H7 (cell line): ENCODE measurements around the gene SYCN. TPM values are rescaled to one million over a fixed set of nuclear protein-coding genes. Genes with fewer than 3 reads are reported as not detected.
A peak's percentile ranks its signal among the peaks of the same experiment; 100 is the strongest.

Source experiments
- DNase-seq: peaks from one replicate; pipeline ENCODE4 v3.0.0; 2012
- H3K27me3 ChIP-seq: 2 replicates; pipeline ENCODE4 v1.6.0; 2011; ENCODE audit warnings: mild to moderate bottlenecking, low read length; ENCODE audit not compliant: control insufficient read depth, insufficient read depth
- H3K36me3 ChIP-seq: replicated peaks from 2 replicates; pipeline ENCODE4 v1.5.1; 2011; ENCODE audit warnings: low read length; ENCODE audit not compliant: control insufficient read depth, insufficient read depth
- H3K4me3 ChIP-seq: 2 replicates; pipeline ENCODE4 v1.5.1; 2011; ENCODE audit warnings: low read depth, mild to moderate bottlenecking, control low read depth, low read length, moderate library complexity; ENCODE audit not compliant: insufficient read depth
- total RNA-seq: library from RNA; depleted of rRNA; stranded (reverse); fragments of >200 nt; shearing (Covaris generic); gene quantifications from 2 replicates; pipeline ENCODE4 v1.2.3, GENCODE V29; 2014

SYCN gene
- total RNA-seq, 1 experiment from 2014 or later, result not detected

GRCh38 chr19:39208175-39208795, 4.2 kb upstream of the SYCN start:
- Histone ChIP-seq H3K27me3 (no peaks in the 10 kb centered on the region; the same call in 1 of the 2 replicates), H3K4me3 (no peak overlapping the region), H3K36me3 (no peaks in the 10 kb centered on the region)
- DNase-seq, result no peak

DNA sequence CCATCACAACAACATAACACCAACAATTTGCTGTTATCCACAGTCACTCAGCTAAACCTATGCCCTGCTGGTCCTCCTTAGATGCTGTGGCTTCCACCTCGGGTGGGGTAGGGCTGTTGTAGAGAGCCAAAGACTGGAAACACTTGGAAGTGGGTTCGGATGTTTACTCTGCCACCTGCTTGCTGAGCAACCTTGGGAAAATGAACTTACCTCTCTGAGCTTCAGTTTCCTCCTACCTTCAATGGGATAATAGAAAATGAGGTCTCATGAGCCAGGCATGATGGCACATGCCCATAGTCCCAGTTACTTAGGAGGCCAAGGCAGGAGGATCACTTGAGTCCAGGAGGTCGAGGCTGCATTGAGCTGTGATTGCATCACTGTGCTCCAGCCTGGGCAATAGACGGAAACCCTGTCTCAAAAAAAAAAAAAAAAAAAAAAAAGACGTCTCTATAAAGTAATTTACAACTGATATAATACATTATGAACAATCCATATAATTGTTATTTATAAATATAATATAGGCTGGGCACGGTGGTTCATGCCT, 3.3 kb upstream of the SYCN start:
- H3K27me3 ChIP-seq, result no peaks in the 10 kb centered on the region; the same call in 1 of the 2 replicates
- DNase-seq, result no peak
- H3K36me3 ChIP-seq, result no peaks in the 10 kb centered on the region
- no peak overlapping the region for H3K4me3 ChIP-seq

DNA sequence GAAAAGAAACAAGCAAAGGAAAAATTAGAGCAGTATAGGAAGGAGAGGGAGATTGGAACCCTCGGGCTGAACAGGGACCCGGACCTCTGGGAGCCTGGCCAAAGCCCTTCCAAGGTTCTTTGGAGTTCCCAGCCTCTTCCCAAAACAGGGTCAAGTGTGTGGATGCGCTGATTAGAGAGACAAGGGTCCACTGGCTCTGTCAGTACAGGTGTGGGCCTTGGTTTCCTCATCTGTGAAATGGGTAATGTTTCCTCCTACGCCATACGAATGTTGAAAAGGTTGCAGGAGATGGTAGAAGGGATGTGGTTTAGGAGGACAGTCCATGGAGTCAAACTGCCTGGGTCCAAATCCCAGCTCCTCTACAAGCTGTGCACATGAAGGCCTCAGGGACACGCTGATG, 2.1 kb upstream of the SYCN start:
- Histone ChIP-seq H3K4me3 (no peak overlapping the region), H3K27me3 (no peaks in the 10 kb centered on the region; the same call in 1 of the 2 replicates), H3K36me3 (no peaks in the 10 kb centered on the region)
- DNase-seq, result no peak

- DNase-seq, result no peak
Measured at GRCh38 chr19:39205449-39205764, 1.3 kb upstream of the SYCN start.

GRCh38 chr19:39202998-39203355, 1.1 kb downstream of the SYCN start:
- no peak overlapping the region for H3K4me3 ChIP-seq
- no peaks in the 10 kb centered on the region for H3K36me3 ChIP-seq
- DNase-seq, result no peak
- H3K27me3 ChIP-seq, result peaks cover 4% of the 10 kb centered on the region

More at GRCh38 chr19:39205449-39205764, 1.3 kb upstream of the SYCN start:
- H3K27me3 ChIP-seq, result no peaks in the 10 kb centered on the region; the same call in none of the 2 replicates
- no peak overlapping the region for H3K4me3 ChIP-seq
- H3K36me3 ChIP-seq, result no peaks in the 10 kb centered on the region

GRCh38 chr19:39200803-39201115, 3.3 kb downstream of the SYCN start:
- H3K27me3 ChIP-seq, result peaks cover 25% of the 10 kb centered on the region
- H3K4me3 ChIP-seq, result no peak overlapping the region
- DNase-seq, result no peak
- no peaks in the 10 kb centered on the region for H3K36me3 ChIP-seq

DNA sequence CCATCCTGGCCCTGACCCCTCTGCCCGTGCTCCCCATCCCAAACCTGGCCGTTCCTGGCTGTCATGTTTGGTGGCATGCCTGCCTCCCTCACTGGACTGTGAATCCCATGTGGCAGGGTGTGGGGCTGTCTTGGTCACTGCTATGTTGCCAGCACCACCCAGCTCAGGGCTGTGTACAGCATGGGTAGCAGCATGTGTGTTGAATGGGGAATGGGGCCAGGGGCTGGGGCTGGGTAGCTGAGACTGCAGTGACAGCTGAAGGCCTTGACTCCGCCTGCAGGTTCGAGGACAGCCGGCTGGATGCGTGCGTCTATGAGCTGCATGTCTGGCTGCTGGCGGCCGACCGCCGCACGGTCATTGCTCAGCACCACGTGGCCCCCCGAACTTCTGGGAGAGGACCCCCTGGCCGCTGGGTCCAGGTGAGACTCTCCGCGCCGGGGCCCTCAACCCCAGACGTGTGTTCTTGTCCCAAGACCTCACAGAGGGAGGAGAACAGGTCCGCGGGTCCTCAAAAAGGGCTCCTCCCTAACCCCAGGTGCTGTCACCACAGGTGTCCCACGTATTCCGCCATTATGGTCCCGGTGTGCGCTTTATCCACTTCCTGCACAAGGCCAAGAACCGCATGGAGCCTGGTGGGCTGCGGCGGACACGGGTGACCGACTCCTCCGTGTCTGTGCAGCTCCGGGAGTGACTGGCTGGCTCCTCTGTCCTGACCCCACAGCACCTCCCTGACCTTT, 3.8 kb downstream of the SYCN start:
- H3K27me3 ChIP-seq, result peaks cover 25% of the 10 kb centered on the region
- DNase-seq, result peak; percentile 43
- H3K4me3 ChIP-seq, result no peak overlapping the region
- no peaks in the 10 kb centered on the region for H3K36me3 ChIP-seq

DNA sequence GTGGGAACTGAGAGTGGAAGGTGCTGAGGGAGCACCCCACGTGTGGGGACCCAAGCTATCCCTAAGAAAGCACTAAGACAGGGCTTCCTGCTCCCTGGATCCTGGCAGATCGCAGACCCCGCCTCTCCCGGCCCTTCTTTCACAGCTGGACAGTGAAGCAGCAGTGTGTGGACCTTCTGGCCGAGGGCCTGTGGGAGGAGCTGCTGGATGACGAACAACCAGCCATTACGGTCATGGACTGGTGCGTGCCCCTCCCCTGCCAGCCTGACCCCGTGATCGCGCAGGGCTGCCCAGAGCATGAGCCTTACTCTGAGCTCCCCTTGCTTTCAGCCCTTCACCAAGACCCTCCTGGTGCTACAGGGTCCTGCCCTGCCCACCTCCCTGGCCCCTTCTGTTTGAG, 5.0 kb downstream of the SYCN start:
- DNase-seq, result peak; percentile 72
- Histone ChIP-seq H3K36me3 (no peaks in the 10 kb centered on the region), H3K4me3 (no peak overlapping the region), H3K27me3 (peaks cover 25% of the 10 kb centered on the region)

- Histone ChIP-seq H3K36me3 (no peaks in the 10 kb centered on the region), H3K4me3 (no peak overlapping the region), H3K27me3 (peaks cover 27% of the 10 kb centered on the region)
- DNase-seq, result peak; percentile 59
Measured at GRCh38 chr19:39197808-39198207, 6.3 kb downstream of the SYCN start.

DNA sequence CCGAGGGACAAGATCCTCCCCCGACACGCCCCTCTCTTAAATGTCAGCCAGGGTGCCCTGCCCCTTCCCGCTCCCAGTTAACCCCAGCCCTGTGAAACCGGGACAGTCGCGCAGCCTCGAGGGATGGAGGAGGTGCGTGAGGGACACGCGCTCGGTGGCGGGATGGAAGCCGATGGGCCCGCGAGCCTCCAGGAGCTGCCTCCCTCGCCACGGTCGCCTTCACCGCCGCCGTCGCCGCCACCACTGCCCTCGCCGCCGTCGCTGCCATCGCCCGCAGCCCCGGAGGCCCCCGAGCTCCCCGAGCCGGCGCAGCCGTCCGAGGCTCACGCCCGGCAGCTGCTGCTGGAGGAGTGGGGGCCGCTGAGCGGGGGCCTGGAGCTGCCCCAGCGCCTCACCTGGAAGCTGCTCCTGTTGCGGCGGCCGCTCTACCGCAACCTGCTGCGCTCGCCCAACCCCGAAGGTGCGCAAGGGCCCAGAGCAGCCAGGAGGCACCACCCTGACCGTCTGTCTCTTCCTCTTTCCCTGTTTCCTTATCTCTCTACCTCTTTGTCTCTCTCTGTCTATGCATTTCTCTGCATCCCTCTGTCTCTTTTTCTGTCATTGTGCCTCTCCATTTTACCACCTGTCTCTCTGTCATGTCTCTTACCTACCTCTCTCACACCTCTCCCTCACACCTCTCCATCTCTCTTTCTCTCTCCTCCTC, 7.1 kb downstream of the SYCN start, which contains the start of gene NCCRP1:
Gene NCCRP1 (plus strand): TSS at position 105 of the 703 bp plus-strand sequence. CDS start 19 bp downstream, at position 124.
- Histone ChIP-seq H3K36me3 (no peaks in the 10 kb centered on the region), H3K4me3 (peak within 1 kb of the TSS; percentile 35), H3K27me3 (peaks cover 27% of the 10 kb centered on the region)
- DNase-seq, result peak; percentile 90

DNA sequence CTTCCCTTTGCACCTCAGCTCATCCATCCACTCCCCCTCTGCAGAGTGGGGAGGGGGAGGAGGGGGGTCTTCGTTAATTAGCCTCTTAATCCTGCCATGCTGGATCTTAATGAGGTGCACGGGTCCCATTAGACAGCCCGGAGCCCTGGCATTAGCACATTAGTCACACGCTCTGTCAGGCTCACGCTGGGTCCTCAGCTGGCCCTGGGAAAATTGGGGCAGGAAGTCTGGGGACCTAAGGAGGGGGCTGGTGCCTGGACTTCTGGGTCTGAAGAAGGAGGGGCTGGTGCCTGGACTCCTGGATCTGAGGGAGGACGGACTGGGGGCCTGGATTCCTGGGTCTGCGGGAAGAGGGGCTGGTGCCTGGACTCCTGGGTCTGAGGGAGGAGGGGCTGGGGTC, 7.7 kb downstream of the SYCN start:
- peaks cover 27% of the 10 kb centered on the region for H3K27me3 ChIP-seq
- no peak overlapping the region for H3K4me3 ChIP-seq
- H3K36me3 ChIP-seq, result no peaks in the 10 kb centered on the region
- DNase-seq, result peak; percentile 62

- Histone ChIP-seq H3K27me3 (peaks cover 27% of the 10 kb centered on the region), H3K36me3 (no peaks in the 10 kb centered on the region), H3K4me3 (no peak overlapping the region)
- peak; percentile 46 for DNase-seq
Measured at GRCh38 chr19:39195755-39196154, 8.3 kb downstream of the SYCN start.

- no peak for DNase-seq
- no peak overlapping the region for H3K4me3 ChIP-seq
- peaks cover 27% of the 10 kb centered on the region for H3K27me3 ChIP-seq
- H3K36me3 ChIP-seq, result no peaks in the 10 kb centered on the region
Measured at GRCh38 chr19:39194832-39195542, 9.1 kb downstream of the SYCN start.

DNA sequence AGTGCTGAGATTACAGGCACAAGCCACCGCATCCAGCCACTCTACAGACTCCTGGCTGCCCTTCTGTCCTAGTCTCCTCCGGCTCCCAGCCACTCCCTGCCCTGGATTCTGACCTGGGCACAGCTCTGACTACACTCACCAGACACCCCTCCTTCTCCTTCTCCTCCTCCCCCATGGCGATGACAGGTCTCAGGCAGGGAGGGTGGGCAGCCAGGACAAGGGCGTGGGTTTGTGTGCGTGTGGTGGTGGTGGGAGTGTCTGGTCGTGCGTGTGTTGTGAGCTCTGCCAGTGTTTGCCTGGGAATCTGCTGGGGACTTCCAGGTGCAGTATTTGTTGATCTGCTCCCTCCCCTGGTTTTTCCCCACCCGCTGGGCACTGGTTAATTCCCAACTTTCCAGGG, 10.3 kb downstream of the SYCN start:
- no peak for DNase-seq
- Histone ChIP-seq H3K4me3 (no peak overlapping the region), H3K36me3 (no peaks in the 10 kb centered on the region), H3K27me3 (peaks cover 27% of the 10 kb centered on the region)
